ENCODE measurements around the gene PPP3CA. TPM values are rescaled to one million over a fixed set of nuclear protein-coding genes. Genes with fewer than 3 reads are reported as not detected.

The PPP3CA gene
- total RNA-seq, 4 donors from 2014 or later = 32.7 to 45.1 (median 44.0) TPM

DNA sequence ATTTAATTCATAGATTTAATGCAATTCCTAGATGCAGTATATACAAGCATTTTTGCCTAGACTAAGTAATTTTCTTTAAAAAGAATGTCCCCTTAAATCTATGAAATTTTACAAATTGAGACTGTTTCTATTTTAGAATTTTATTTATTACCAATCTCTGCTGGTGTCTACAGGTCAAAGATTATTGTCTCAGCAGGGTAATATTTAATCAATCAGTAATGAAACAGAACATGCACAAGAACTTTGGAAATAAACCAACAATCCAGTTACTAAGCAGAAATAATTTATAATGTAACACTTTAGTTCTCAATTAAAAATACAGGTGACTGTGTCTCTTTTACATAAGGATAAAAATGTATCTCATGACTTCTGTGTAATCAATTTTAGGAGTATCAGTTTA, 266.2 kb downstream of the PPP3CA start:
- H3K9me3 ChIP-seq = no peaks in the 10 kb centered on the region
- H3K27ac ChIP-seq = no peak overlapping the region
- TF ChIP-seq EP300 (IDR thresholded peaks at IDR 0.05) (no peak), POLR2A (IDR thresholded peaks at IDR 0.05) (no peak)
- TF ChIP-seq, protein P1, sequence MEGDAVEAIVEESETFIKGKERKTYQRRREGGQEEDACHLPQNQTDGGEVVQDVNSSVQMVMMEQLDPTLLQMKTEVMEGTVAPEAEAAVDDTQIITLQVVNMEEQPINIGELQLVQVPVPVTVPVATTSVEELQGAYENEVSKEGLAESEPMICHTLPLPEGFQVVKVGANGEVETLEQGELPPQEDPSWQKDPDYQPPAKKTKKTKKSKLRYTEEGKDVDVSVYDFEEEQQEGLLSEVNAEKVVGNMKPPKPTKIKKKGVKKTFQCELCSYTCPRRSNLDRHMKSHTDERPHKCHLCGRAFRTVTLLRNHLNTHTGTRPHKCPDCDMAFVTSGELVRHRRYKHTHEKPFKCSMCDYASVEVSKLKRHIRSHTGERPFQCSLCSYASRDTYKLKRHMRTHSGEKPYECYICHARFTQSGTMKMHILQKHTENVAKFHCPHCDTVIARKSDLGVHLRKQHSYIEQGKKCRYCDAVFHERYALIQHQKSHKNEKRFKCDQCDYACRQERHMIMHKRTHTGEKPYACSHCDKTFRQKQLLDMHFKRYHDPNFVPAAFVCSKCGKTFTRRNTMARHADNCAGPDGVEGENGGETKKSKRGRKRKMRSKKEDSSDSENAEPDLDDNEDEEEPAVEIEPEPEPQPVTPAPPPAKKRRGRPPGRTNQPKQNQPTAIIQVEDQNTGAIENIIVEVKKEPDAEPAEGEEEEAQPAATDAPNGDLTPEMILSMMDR (IDR thresholded peaks at IDR 0.05) = no peak
- H3K4me1 ChIP-seq = peaks cover 0 to 18% (median 3%) of the 10 kb centered on the region in 4 donors
- DNase-seq (ENCODE audit: low spot score in 2 of 2) = no peak
- H3K4me3 ChIP-seq = no peak overlapping the region
- H3K27me3 ChIP-seq = no peaks in the 10 kb centered on the region
- H3K36me3 ChIP-seq = peaks cover 0 to 4% (median 0%) of the 10 kb centered on the region in 3 donors

DNA sequence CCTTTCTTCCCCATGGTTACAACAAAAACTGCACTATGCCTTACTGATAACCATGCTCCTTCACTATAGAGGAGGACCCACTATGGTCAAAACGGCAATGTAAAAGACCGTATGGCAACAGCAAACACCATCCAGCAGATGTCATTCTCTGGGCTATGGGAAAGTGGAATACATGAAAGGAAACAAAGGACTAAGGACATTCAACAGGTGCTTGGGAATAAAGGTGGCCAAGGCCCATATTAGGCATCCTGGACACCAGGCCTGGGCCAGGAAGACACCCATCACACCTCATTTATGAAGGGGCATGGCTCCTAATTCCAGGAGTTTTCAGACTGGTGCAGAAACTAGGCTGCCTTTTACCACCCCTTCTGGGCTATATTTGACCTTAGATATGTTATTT, 268.4 kb downstream of the PPP3CA start:
- Histone ChIP-seq H3K4me1 (peaks cover 0 to 18% (median 3%) of the 10 kb centered on the region in 4 donors), H3K9me3 (no peaks in the 10 kb centered on the region), H3K27me3 (no peaks in the 10 kb centered on the region), H3K4me3 (no peak overlapping the region), H3K36me3 (peaks cover 0 to 4% (median 0%) of the 10 kb centered on the region in 3 donors), H3K27ac (no peak overlapping the region)
- no peak for DNase-seq (ENCODE audit: low spot score in 2 of 2)
- 89 to 96% methylated on average over 2 of the region's 2 CpGs for WGBS, 2 donors
- TF ChIP-seq EP300 (IDR thresholded peaks at IDR 0.05) (no peak), POLR2A (IDR thresholded peaks at IDR 0.05) (no peak)
- TF ChIP-seq, protein P1 (IDR thresholded peaks at IDR 0.05) = no peak

DNA sequence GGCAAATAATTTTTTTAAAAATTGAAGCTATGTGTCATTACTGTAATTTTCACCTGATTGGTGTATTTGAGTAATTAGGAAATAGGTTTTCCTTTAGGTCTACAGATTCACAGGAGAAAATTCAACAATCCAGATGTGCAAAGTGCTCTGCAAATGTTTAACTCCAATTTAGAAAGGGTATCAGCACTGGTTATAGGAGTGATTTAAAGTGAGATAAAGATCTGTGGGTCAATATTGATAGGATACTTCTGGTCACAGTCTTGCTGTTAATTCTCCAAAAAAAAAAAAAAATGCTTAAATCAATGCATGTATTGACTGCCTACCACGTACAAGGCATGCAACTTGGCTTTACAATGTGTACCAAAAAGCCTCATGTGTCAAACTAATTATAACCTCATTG, 271.3 kb downstream of the PPP3CA start:
- no peaks in the 10 kb centered on the region for H3K27me3 ChIP-seq
- H3K4me1 ChIP-seq = peaks cover 0 to 18% (median 3%) of the 10 kb centered on the region in 4 donors
- TF ChIP-seq EP300 (IDR thresholded peaks at IDR 0.05) (no peak), POLR2A (IDR thresholded peaks at IDR 0.05) (no peak)
- TF ChIP-seq, protein P1 (IDR thresholded peaks at IDR 0.05) = no peak
- no peak overlapping the region for H3K27ac ChIP-seq
- DNase-seq (ENCODE audit: low spot score in 2 of 2) = no peak
- H3K4me3 ChIP-seq = no peak overlapping the region
- WGBS, 2 donors = 39 to 51% methylated on average over 1 of the region's 1 CpG
- H3K36me3 ChIP-seq = peaks cover 0 to 4% (median 0%) of the 10 kb centered on the region in 3 donors
- H3K9me3 ChIP-seq = no peaks in the 10 kb centered on the region

DNA sequence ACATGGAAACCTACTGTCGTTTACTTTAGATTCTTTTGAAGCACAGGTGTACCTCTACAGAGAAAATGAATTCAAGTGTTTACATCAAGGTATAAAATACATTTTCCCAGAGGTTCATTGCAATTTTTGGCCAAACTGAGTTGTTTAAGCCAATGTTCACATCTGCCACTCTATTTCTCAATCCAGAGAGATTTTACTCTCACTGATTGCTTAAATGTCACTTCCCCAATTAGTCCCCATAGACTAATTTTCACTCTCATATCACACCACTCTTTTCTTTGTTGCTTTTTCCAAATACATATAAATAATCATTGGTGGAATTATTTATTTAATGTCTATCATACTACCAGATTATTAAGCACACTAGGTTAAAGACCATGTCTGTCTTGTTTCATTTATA, 271.8 kb downstream of the PPP3CA start:
- Histone ChIP-seq H3K27me3 (no peaks in the 10 kb centered on the region), H3K9me3 (no peaks in the 10 kb centered on the region), H3K27ac (no peak overlapping the region), H3K4me1 (peaks cover 0 to 18% (median 3%) of the 10 kb centered on the region in 4 donors), H3K4me3 (no peak overlapping the region), H3K36me3 (peaks cover 0 to 4% (median 0%) of the 10 kb centered on the region in 3 donors)
- TF ChIP-seq EP300 (IDR thresholded peaks at IDR 0.05) = no peak
- TF ChIP-seq POLR2A (IDR thresholded peaks at IDR 0.05) = no peak
- TF ChIP-seq, protein P1 (IDR thresholded peaks at IDR 0.05) = no peak
- 97 to 100% methylated on average over 1 of the region's 1 CpG for WGBS, 2 donors
- DNase-seq (ENCODE audit: low spot score in 2 of 2) = no peak

DNA sequence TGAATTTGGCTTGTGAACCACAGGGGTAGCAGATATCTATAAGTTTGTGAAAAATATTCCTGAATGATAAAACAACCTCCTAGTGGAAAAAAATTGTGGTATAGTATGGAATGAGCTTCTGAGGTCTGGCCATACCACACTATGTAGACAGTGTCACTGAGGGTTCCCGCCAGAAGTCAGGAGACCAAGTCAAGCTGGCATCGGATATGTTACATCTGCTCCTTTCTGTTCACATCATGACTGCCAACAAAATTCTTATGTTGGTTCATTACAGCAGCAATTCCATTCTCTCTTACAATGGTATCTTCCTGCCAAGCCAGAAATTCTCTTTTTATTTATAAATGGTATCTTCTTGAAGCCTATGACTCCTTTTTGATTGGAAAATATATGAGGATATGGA, 273.0 kb downstream of the PPP3CA start:
- WGBS, 2 donors = 93 to 98% methylated on average over 2 of the region's 2 CpGs
- Histone ChIP-seq H3K27ac (no peak overlapping the region), H3K4me3 (no peak overlapping the region), H3K9me3 (no peaks in the 10 kb centered on the region), H3K4me1 (peaks cover 0 to 18% (median 3%) of the 10 kb centered on the region in 4 donors), H3K27me3 (no peaks in the 10 kb centered on the region), H3K36me3 (peaks cover 0 to 4% (median 0%) of the 10 kb centered on the region in 3 donors)
- no peak for DNase-seq (ENCODE audit: low spot score in 2 of 2)
- TF ChIP-seq POLR2A (IDR thresholded peaks at IDR 0.05) (no peak), EP300 (IDR thresholded peaks at IDR 0.05) (no peak)
- TF ChIP-seq, protein P1 (IDR thresholded peaks at IDR 0.05) = no peak

Data from tibial nerve (tissue), 4 donors.